Activated CD8-positive, alpha-beta T cell treated with anti-CD3 and anti-CD28 coated beads for 36 hours (primary cell): Measurements from ENCODE around the gene PCNX3. TPM values are rescaled to one million over a fixed set of nuclear protein-coding genes. Genes with fewer than 3 reads are reported as not detected.
"Not testable (repeated sequence)": the region's sequence is repeated elsewhere in the genome, so short reads cannot be mapped to it uniquely, and the experiment has no call there.

Experiments
- ATAC-seq: fragments of 200-7000 bp; cut with Tn5 transposase; one replicate; pipeline ENCODE4 v1.10.0; 2021; ENCODE audit warnings: mild to moderate bottlenecking, moderate library complexity
- CTCF ChIA-PET: fragments of 350-600 bp; sonication (Branson Sonifier 250); formaldehyde crosslinking; loops from one replicate; lab custom pipeline; 2021; ENCODE audit warnings: antibody characterized with exemption; lab: Charles Lee
- POLR2A ChIA-PET: fragments of 350-600 bp; sonication (Branson Sonifier 250); formaldehyde crosslinking; loops from one replicate; lab custom pipeline; 2021; ENCODE audit warnings: antibody characterized with exemption; lab: Charles Lee
- DNase-seq: peaks from one replicate; pipeline ENCODE4 v3.0.0-alpha.2; 2020
- H3K27ac Mint-ChIP-seq: one replicate; pipeline ENCODE4 v1.8.0; 2021; ENCODE audit warnings: mild to moderate bottlenecking, mixed read lengths
- H3K27me3 Mint-ChIP-seq: one replicate; pipeline ENCODE4 v1.8.0; 2021; ENCODE audit warnings: mixed read lengths
- H3K36me3 Mint-ChIP-seq: one replicate; pipeline ENCODE4 v1.8.0; 2021; ENCODE audit warnings: low read depth, mixed read lengths
- H3K4me1 Mint-ChIP-seq: one replicate; pipeline ENCODE4 v1.8.0; 2021; ENCODE audit warnings: low read depth, mixed read lengths
- H3K4me3 Mint-ChIP-seq: one replicate; pipeline ENCODE4 v1.8.0; 2021; ENCODE audit warnings: mild to moderate bottlenecking, moderate library complexity, mixed read lengths
- H3K9me3 Mint-ChIP-seq: one replicate; pipeline ENCODE4 v1.8.0; 2021; ENCODE audit warnings: mixed read lengths
- CTCF ChIP-seq: fragments of 200-600 bp; IDR thresholded peaks from one replicate; pipeline ENCODE4 v1.8.0; 2022; ENCODE audit warnings: antibody characterized with exemption, mild to moderate bottlenecking
- intact Hi-C: fragments of 100-400 bp; cut with micrococcal nuclease; formaldehyde crosslinking; loops from one replicate; pipeline ENCODE4 v1.10.0; 2022
- total RNA-seq, 2 experiments: library from RNA; stranded (reverse); gene quantifications; one replicate each; pipeline ENCODE4 v1.2.3, GENCODE V29; 2021

The PCNX3 gene
- total RNA-seq, 2 experiments from 2014 or later = 34.3 to 34.4 TPM

DNA sequence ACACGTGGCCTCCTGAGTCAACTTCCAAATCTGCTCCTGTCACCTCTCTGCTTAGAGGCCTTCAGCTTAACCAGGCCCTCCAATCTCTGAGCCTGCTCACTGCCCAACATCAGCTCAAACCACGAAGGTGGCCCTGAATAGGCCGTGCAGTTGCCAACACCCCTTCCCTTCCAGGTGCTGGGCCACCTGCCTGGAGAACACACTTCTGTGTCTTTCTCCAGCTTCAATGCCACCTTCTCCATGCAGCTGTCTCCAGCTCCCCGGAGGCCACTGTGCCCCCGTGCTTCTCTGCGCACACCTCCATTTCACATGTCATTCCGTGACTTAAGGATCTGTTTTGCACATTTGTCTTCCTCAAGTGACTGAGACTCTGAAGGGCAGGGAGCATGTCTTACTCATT, 41.9 kb downstream of the PCNX3 start:
- no peaks in the 10 kb centered on the region for H3K9me3 Mint-ChIP-seq
- ATAC-seq (no peak), DNase-seq (no peak)
- intact Hi-C loops = no loop called here
- H3K27ac Mint-ChIP-seq = peak overlapping the region; percentile 62
- no peak overlapping the region for H3K4me3 Mint-ChIP-seq
- H3K27me3 Mint-ChIP-seq = no peaks in the 10 kb centered on the region
- peaks cover 58% of the 10 kb centered on the region for H3K4me1 Mint-ChIP-seq
- POLR2A ChIA-PET = interaction anchor here (1.0 to 21.3 kb wide), 3 partner anchors 14 to 69 kb away, joined by 3 to 320 read pairs (median 5); partner anchors contain the start of gene SIPA1
- peaks cover 55% of the 10 kb centered on the region for H3K36me3 Mint-ChIP-seq
- TF ChIP-seq CTCF = no peak
- CTCF ChIA-PET = no interaction called here

DNA sequence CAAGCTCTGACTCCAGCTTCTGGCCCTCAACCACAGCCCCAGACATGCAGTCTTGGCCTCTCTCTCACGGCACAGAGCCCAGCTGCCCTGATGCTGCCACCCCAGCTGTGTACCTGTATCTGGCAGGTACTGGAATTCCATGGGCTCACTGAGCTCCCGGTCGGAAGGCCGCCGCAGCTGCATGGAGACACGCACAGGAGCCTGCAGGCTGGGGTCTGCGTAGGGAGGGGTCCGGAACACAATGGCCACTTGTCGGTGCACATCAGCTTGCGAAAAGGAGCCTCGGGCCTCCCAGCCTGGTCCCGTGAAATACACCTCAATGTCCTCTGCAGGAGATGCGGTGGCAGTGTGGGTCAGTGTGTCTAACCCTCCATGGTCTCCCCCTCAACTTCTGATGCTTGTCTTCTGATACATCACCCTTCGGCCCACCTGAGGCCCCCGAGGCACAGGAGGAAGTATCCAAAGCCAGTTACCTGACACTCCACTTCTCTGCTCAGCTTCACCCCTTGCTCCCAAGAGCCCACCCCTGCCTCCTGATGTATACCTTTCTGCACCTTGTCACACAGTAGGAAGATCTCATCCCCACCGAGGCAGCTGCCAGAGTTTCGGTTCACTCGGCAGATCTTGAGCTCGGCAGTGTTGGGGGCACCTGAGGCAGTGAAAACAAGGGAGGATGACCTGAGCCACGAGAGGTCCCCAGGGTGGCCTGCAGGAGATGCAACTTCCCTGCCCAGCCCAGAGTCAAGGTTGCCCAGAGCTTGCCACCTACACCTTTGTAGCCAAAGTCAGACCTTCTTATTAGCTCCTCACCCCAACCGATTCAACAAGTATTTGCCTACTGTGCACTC, 42.8 kb downstream of the PCNX3 start:
- Mint-ChIP-seq H3K36me3 (peaks cover 55% of the 10 kb centered on the region), H3K27me3 (no peaks in the 10 kb centered on the region), H3K9me3 (no peaks in the 10 kb centered on the region), H3K27ac (peak overlapping the region; percentile 75), H3K4me3 (no peak overlapping the region), H3K4me1 (peaks cover 51% of the 10 kb centered on the region)
- ChIA-PET POLR2A (interaction anchor here (0.7 to 21.3 kb wide), 4 partner anchors 15 to 236 kb away, joined by 3 to 320 read pairs (median 4); partner anchors contain the start of genes NEAT1 and SIPA1), CTCF (interaction anchor here (1.5 kb wide), 1 partner anchor 122 kb away, joined by 6 read pairs; no protein-coding TSS in a partner anchor)
- no peak for DNase-seq
- no peak for ATAC-seq
- intact Hi-C loops = no loop called here
- no peak for TF ChIP-seq CTCF

GRCh38 chr11:65660038-65660437, 44.5 kb downstream of the PCNX3 start:
- peak overlapping the region; percentile 75 for H3K27ac Mint-ChIP-seq
- intact Hi-C loops = no loop called here
- no peaks in the 10 kb centered on the region for H3K27me3 Mint-ChIP-seq
- H3K4me1 Mint-ChIP-seq = peaks cover 42% of the 10 kb centered on the region
- peaks cover 51% of the 10 kb centered on the region for H3K36me3 Mint-ChIP-seq
- CTCF ChIA-PET = interaction anchor here (0.8 kb wide), 1 partner anchor 52 kb away, joined by 4 read pairs; the partner anchor contains the start of gene KAT5
- POLR2A ChIA-PET = interaction anchor here (0.6 to 21.3 kb wide), 3 partner anchors 17 to 160 kb away, joined by 3 to 320 read pairs (median 3); partner anchors contain the start of gene SIPA1
- DNase-seq = no peak
- H3K9me3 Mint-ChIP-seq = no peaks in the 10 kb centered on the region
- no peak for TF ChIP-seq CTCF
- no peak for ATAC-seq
- peak overlapping the region; percentile 32 for H3K4me3 Mint-ChIP-seq

DNA sequence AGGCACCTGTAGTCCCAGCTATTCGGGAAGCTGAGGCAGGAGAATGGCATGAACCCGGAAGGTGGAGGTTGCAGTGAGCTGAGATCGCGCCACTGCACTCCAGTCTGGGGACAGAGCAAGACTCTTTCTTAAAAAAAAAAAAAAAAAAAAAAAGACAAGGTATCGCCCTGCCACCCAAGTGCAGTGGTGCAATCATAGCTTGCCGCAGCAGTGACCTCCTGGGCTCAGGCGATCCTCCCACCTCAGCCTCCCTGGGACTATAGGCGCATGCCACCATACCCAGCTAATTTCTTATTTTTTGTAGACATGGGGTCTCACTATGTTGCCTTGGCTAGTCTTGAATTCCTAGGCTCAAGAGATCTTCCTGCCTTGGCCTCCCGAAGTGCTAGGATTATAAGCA, 45.3 kb downstream of the PCNX3 start:
- DNase-seq, ATAC-seq, H3K9me3 Mint-ChIP-seq, H3K27me3 Mint-ChIP-seq, intact Hi-C loops: not testable (repeated sequence)
- H3K4me3 Mint-ChIP-seq = peak overlapping the region; percentile 83
- peaks cover 40% of the 10 kb centered on the region for H3K4me1 Mint-ChIP-seq
- ChIA-PET POLR2A (interaction anchor here (0.6 to 21.3 kb wide), 2 partner anchors 18 to 161 kb away, joined by 3 to 320 read pairs; partner anchors contain the start of gene SIPA1), CTCF (interaction anchor here (0.6 to 0.8 kb wide), 2 partner anchors 8 to 51 kb away, joined by 3 to 4 read pairs; partner anchors contain the start of gene KAT5)
- peaks cover 48% of the 10 kb centered on the region for H3K36me3 Mint-ChIP-seq
- peak overlapping the region; percentile 83 for H3K27ac Mint-ChIP-seq

- H3K4me1 Mint-ChIP-seq = peaks cover 37% of the 10 kb centered on the region
- H3K27ac Mint-ChIP-seq = peak overlapping the region; percentile 83
- ChIA-PET CTCF (interaction anchor here (0.6 kb wide), 1 partner anchor 8 kb away, joined by 3 read pairs; no protein-coding TSS in a partner anchor), POLR2A (interaction anchor here (1.9 to 21.3 kb wide), 2 partner anchors 18 to 239 kb away, joined by 6 to 320 read pairs; partner anchors contain the start of genes NEAT1 and SIPA1)
- H3K9me3 Mint-ChIP-seq = no peaks in the 10 kb centered on the region
- peaks cover 42% of the 10 kb centered on the region for H3K36me3 Mint-ChIP-seq
- H3K4me3 Mint-ChIP-seq = peak overlapping the region; percentile 83
- DNase-seq (no peak), ATAC-seq (no peak)
- intact Hi-C loops = no loop called here
- no peak for TF ChIP-seq CTCF
- H3K27me3 Mint-ChIP-seq = no peaks in the 10 kb centered on the region
Observed at GRCh38 chr11:65661599-65662246, 46.1 kb downstream of the PCNX3 start.
